Measurements from ENCODE around the gene CALR.

GRCh38 chr19:12990431-12990830, 52.0 kb downstream of the CALR start:
- no peak for TF ChIP-seq TCF4 (CRISPR knock-in tag; IDR thresholded peaks at IDR 0.05; ENCODE audit: borderline replicate concordance)
- no peak for TF ChIP-seq TOX (CRISPR knock-in tag; IDR thresholded peaks at IDR 0.05; ENCODE audit: borderline replicate concordance)
- no peak for TF ChIP-seq PATZ1 (CRISPR knock-in tag; IDR thresholded peaks at IDR 0.05; ENCODE audit: borderline replicate concordance)
- no peak for TF ChIP-seq ZFP30 (CRISPR knock-in tag; IDR thresholded peaks at IDR 0.05)
- TF ChIP-seq POU6F1 (CRISPR knock-in tag; IDR thresholded peaks at IDR 0.05; ENCODE audit: borderline replicate concordance, low read depth) = no peak
- no peak for TF ChIP-seq ESRRG (CRISPR knock-in tag; IDR thresholded peaks at IDR 0.05)
- no peak for TF ChIP-seq ZFP3 (CRISPR knock-in tag; IDR thresholded peaks at IDR 0.05)
